ENCODE data around the gene SYPL2.

GRCh38 chr1:109454497-109455133 lies 11.7 kb upstream of the SYPL2 start:
- TF ChIP-seq, protein P1, sequence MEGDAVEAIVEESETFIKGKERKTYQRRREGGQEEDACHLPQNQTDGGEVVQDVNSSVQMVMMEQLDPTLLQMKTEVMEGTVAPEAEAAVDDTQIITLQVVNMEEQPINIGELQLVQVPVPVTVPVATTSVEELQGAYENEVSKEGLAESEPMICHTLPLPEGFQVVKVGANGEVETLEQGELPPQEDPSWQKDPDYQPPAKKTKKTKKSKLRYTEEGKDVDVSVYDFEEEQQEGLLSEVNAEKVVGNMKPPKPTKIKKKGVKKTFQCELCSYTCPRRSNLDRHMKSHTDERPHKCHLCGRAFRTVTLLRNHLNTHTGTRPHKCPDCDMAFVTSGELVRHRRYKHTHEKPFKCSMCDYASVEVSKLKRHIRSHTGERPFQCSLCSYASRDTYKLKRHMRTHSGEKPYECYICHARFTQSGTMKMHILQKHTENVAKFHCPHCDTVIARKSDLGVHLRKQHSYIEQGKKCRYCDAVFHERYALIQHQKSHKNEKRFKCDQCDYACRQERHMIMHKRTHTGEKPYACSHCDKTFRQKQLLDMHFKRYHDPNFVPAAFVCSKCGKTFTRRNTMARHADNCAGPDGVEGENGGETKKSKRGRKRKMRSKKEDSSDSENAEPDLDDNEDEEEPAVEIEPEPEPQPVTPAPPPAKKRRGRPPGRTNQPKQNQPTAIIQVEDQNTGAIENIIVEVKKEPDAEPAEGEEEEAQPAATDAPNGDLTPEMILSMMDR (conservative IDR thresholded peaks at IDR 0.05; ENCODE audit: low read length), result no peak
- TF ChIP-seq EZH2phosphoT487 (IDR thresholded peaks at IDR 0.05; ENCODE audit: borderline replicate concordance), result no peak

Data from Loucy (cell line).